Sigmoid colon (tissue), 4 donors: ENCODE results near the gene MAFF.

Experiments used
- CTCF ChIP-seq, 4 experiments: fragments of 450-650 bp in 3 of 4; fragments of 200-600 bp in 1 of 4; IDR thresholded peaks; one replicate each; pipeline ENCODE4 v1.5.1; 2016 to 2019; ENCODE audit warnings: antibody characterized with exemption in 4 of 4, mild to moderate bottlenecking in 3 of 4, moderate library complexity in 2 of 4
- EP300 ChIP-seq, 4 donors: sonication (generic); formaldehyde crosslinking; IDR thresholded peaks; one replicate each; pipeline ENCODE4 v1.6.1; 2017; ENCODE audit warnings: antibody characterized with exemption in 4 of 4
- POLR2A ChIP-seq, 2 donors: fragments of 450-650 bp; IDR thresholded peaks; one replicate each; pipeline ENCODE4 v1.6.1; 2016; ENCODE audit warnings: antibody characterized with exemption in 2 of 2, mild to moderate bottlenecking in 2 of 2, moderate library complexity in 2 of 2
- POLR2AphosphoS5 ChIP-seq, 4 donors: sonication (generic); formaldehyde crosslinking; IDR thresholded peaks; one replicate each; pipeline ENCODE4 v1.6.1; 2017; ENCODE audit warnings: antibody characterized with exemption in 4 of 4

GRCh38 chr22:38208551-38208968 is 6.8 kb downstream of the MAFF start:
- TF ChIP-seq CTCF (IDR thresholded peaks at IDR 0.05) (no peak), POLR2A (IDR thresholded peaks at IDR 0.05) (no peak), POLR2AphosphoS5 (IDR thresholded peaks at IDR 0.05) (no peak), EP300 (IDR thresholded peaks at IDR 0.05) (no peak)
